ENCODE results near the gene ACOX1. TPM values are rescaled to one million over a fixed set of nuclear protein-coding genes. Genes with fewer than 3 reads are reported as not detected.

The ACOX1 gene
- total and polyA plus RNA-seq, 2 of the 13 experiments (the other 11 are each of a cell fraction or from before 2014, with no cell fraction given) = 86.4 to 120 TPM

DNA sequence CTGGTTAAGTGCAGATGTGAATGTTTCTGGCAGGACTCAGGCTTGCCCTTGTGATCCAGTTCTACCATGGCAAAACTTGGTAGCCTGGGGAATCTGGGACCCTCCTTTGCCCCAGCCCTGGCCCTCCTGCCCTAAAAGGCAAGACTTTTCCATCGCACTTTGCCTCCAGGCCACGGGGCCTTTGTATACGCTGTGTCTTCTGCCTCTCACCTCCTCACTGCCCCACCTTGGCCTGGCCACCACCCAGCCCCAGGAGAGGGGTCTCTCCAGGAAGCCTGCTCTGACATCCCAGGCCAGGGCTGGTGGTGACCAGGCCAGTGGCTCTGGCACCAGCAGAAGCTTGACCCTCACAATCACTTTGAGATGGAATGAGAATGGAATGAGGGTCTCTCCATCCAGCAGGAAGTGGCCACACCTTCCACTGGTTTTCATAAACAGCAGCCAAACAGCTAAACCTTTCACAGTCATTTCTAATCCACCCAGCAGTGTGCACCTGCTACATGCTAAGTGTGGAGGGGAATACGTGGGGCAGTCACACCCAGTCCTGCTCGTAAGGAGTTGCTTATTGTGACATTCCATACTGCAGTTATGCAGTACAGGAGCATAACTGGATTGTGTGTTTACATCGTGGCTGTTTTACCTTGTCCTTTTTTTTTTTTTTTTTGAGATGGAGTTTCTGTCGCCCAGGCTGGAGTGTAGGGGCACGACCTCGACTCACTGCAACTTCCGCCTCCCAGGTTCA is 72.7 kb downstream of the ACOX1 start (continued):
- TF ChIP-seq ZHX1 (CRISPR knock-in tag; IDR thresholded peaks at IDR 0.05; ENCODE audit: low read depth) = no peak
- no peak for TF ChIP-seq ZBTB21 (CRISPR knock-in tag; IDR thresholded peaks at IDR 0.05)
- 0 out of 2 replicates have a peak, but pooled peaks have one; percentile 18 for TF ChIP-seq ZNF510 (CRISPR knock-in tag; IDR thresholded peaks at IDR 0.05; ENCODE audit: low read depth)
- no peak for TF ChIP-seq ZNF225 (CRISPR knock-in tag; IDR thresholded peaks at IDR 0.05)
- TF ChIP-seq, protein P1, sequence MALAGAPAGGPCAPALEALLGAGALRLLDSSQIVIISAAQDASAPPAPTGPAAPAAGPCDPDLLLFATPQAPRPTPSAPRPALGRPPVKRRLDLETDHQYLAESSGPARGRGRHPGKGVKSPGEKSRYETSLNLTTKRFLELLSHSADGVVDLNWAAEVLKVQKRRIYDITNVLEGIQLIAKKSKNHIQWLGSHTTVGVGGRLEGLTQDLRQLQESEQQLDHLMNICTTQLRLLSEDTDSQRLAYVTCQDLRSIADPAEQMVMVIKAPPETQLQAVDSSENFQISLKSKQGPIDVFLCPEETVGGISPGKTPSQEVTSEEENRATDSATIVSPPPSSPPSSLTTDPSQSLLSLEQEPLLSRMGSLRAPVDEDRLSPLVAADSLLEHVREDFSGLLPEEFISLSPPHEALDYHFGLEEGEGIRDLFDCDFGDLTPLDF (CRISPR knock-in tag; IDR thresholded peaks at IDR 0.05) = no peak
- TF ChIP-seq ZNF562 (CRISPR knock-in tag; IDR thresholded peaks at IDR 0.05; ENCODE audit: borderline replicate concordance) = no peak
- TF ChIP-seq KLF15 (CRISPR knock-in tag; IDR thresholded peaks at IDR 0.05; ENCODE audit: borderline replicate concordance) = no peak
- no peak for TF ChIP-seq SNAI1 (CRISPR knock-in tag; IDR thresholded peaks at IDR 0.05; ENCODE audit: borderline replicate concordance)
- TF ChIP-seq FOXO1 (CRISPR knock-in tag; IDR thresholded peaks at IDR 0.05) = 0 out of 2 replicates have a peak, but pooled peaks have one; percentile 16
- TF ChIP-seq NFIC (IDR thresholded peaks at IDR 0.05; ENCODE audit: low read length) = no peak
- no peak for TF ChIP-seq ZNF558 (CRISPR knock-in tag; IDR thresholded peaks at IDR 0.05; ENCODE audit: borderline replicate concordance)
- TF ChIP-seq PRMT3 (CRISPR knock-in tag; IDR thresholded peaks at IDR 0.05; ENCODE audit: borderline replicate concordance, low read depth) = no peak
- no peak for TF ChIP-seq HNRNPK (IDR thresholded peaks at IDR 0.05; ENCODE audit: low read depth, low read length, poor library complexity, severe bottlenecking)
- no peak for TF ChIP-seq ZFAT (CRISPR knock-in tag; conservative IDR thresholded peaks at IDR 0.05)
- no peak for TF ChIP-seq ONECUT2 (CRISPR knock-in tag; IDR thresholded peaks at IDR 0.05)
- no peak for TF ChIP-seq ZBTB20 (CRISPR knock-in tag; IDR thresholded peaks at IDR 0.05; ENCODE audit: borderline replicate concordance, low read depth)
- TF ChIP-seq ZBTB46 (CRISPR knock-in tag; IDR thresholded peaks at IDR 0.05; ENCODE audit: borderline replicate concordance) = no peak
- 0 out of 2 replicates have a peak, but pooled peaks have one; percentile 18 for TF ChIP-seq PHF8 (CRISPR knock-in tag; IDR thresholded peaks at IDR 0.05)
- no peak for TF ChIP-seq STAT5B (CRISPR knock-in tag; IDR thresholded peaks at IDR 0.05)
- no peak for TF ChIP-seq TRIM24 (CRISPR knock-in tag; IDR thresholded peaks at IDR 0.05)
- TF ChIP-seq ELF1 (CRISPR knock-in tag; IDR thresholded peaks at IDR 0.05) = no peak; the same call in 1 of the 2 replicates
- no peak for TF ChIP-seq TCF12 (IDR thresholded peaks at IDR 0.05)
- no peak for TF ChIP-seq TCF12 (CRISPR knock-in tag; IDR thresholded peaks at IDR 0.05)
